Colonic mucosa (tissue), 4 donors: ENCODE measurements around the gene PKN1. TPM values are rescaled to one million over a fixed set of nuclear protein-coding genes. Genes with fewer than 3 reads are reported as not detected.

Source experiments
- DNase-seq: peaks from one replicate; pipeline ENCODE4 v3.0.0-alpha.2; 2020
- H3K27ac ChIP-seq: fragments of 200-600 bp; one replicate; pipeline ENCODE4 v1.8.0; 2021
- H3K27me3 ChIP-seq: fragments of 200-600 bp; one replicate; pipeline ENCODE4 v1.8.0; 2021
- H3K36me3 ChIP-seq: fragments of 200-600 bp; one replicate; pipeline ENCODE4 v1.8.0; 2021
- H3K4me1 ChIP-seq: fragments of 200-600 bp; one replicate; pipeline ENCODE4 v1.8.0; 2021; ENCODE audit warnings: mild to moderate bottlenecking
- H3K4me3 ChIP-seq: fragments of 200-600 bp; one replicate; pipeline ENCODE4 v1.8.0; 2021
- H3K9ac ChIP-seq, 2 donors: one replicate each; pipeline ENCODE4 v1.7.0; 2013; ENCODE audit warnings: control low read depth in 2 of 2, low read depth in 2 of 2, low read length in 2 of 2
- H3K9me3 ChIP-seq: fragments of 200-600 bp; one replicate; pipeline ENCODE4 v1.8.0; 2021
- CTCF ChIP-seq: fragments of 200-600 bp; IDR thresholded peaks from one replicate; pipeline ENCODE4 v1.8.0; 2022; ENCODE audit warnings: antibody characterized with exemption, mild to moderate bottlenecking
- intact Hi-C: fragments of 100-400 bp; cut with DNase I; formaldehyde crosslinking; loops from one replicate; pipeline ENCODE4 v1.14.1; 2022
- total RNA-seq, 2 donors: library from RNA; stranded (reverse); fragmentation: NEBNext Ultra II Directional in 1 of 2; extraction: Animal tissue kit (Norgen Biotek cat#: 25700) in 1 of 2; gene quantifications; one replicate each; pipeline ENCODE4 v1.2.1, GENCODE V29; 2021
- donor health status: healthy.
- donor health status: DM: no; HTN: no; CAD: no.
- donor health status: DM: no; HTN: no; CAD: no.

PKN1 gene
- total RNA-seq, 2 donors from 2014 or later, result 35.9 to 37.5 TPM

GRCh38 chr19:14405380-14405757, 27.7 kb upstream of the PKN1 start:
- Histone ChIP-seq H3K4me3 (no peak overlapping the region), H3K27ac (peak overlapping the region; percentile 51), H3K27me3 (no peaks in the 10 kb centered on the region), H3K36me3 (peaks cover 23% of the 10 kb centered on the region), H3K9ac (no peak overlapping the region), H3K9me3 (no peaks in the 10 kb centered on the region), H3K4me1 (peaks cover 11% of the 10 kb centered on the region)
- no peak for TF ChIP-seq CTCF
- no peak for DNase-seq
- intact Hi-C loops, result no loop called here

- intact Hi-C loops, result no loop called here
- peak overlapping the region in 1 of 2 donors; percentile 40 for H3K9ac ChIP-seq
- peak overlapping the region; percentile 5 for H3K4me3 ChIP-seq
- no peaks in the 10 kb centered on the region for H3K9me3 ChIP-seq
- TF ChIP-seq CTCF, result peak; percentile 81
- H3K36me3 ChIP-seq, result peaks cover 28% of the 10 kb centered on the region
- peak overlapping the region; percentile 51 for H3K27ac ChIP-seq
- peaks cover 11% of the 10 kb centered on the region for H3K4me1 ChIP-seq
- DNase-seq, result peak; percentile 81
- H3K27me3 ChIP-seq, result no peaks in the 10 kb centered on the region
These were observed 27.1 kb upstream of the PKN1 start for GRCh38 chr19:14405758-14406644.

- no peak for DNase-seq
- Histone ChIP-seq H3K9me3 (no peaks in the 10 kb centered on the region), H3K9ac (peak overlapping the region in 1 of 2 donors; percentile 40), H3K27me3 (no peaks in the 10 kb centered on the region), H3K36me3 (peaks cover 25% of the 10 kb centered on the region), H3K4me1 (peaks cover 11% of the 10 kb centered on the region), H3K4me3 (no peak overlapping the region), H3K27ac (peak overlapping the region; percentile 51)
- intact Hi-C loops, result no loop called here
- no peak for TF ChIP-seq CTCF
These were observed 26.3 kb upstream of the PKN1 start for GRCh38 chr19:14406645-14407401.

- TF ChIP-seq CTCF, result no peak
- intact Hi-C loops, result no loop called here
- Histone ChIP-seq H3K27ac (peak overlapping the region; percentile 62), H3K27me3 (no peaks in the 10 kb centered on the region), H3K36me3 (peaks cover 30% of the 10 kb centered on the region), H3K9me3 (no peaks in the 10 kb centered on the region), H3K4me1 (peaks cover 11% of the 10 kb centered on the region), H3K4me3 (no peak overlapping the region), H3K9ac (peak overlapping the region in 1 of 2 donors; percentile 66)
- DNase-seq, result peak; percentile 90
These were observed 25.3 kb upstream of the PKN1 start for GRCh38 chr19:14407605-14408484.
